B cell (primary cell): ENCODE measurements around the gene PSMD8. TPM values are rescaled to one million over a fixed set of nuclear protein-coding genes. Genes with fewer than 3 reads are reported as not detected.

Experiments used
- ATAC-seq: fragments of 200-7000 bp; cut with Tn5 transposase; one replicate; pipeline ENCODE4 v1.10.0; 2021; ENCODE audit warnings: low read depth, mild to moderate bottlenecking, moderate number of reproducible peaks, moderate library complexity
- CTCF ChIA-PET: fragments of 350-600 bp; sonication (Branson Sonifier 250); formaldehyde crosslinking; loops from one replicate; lab custom pipeline; 2021; ENCODE audit warnings: antibody characterized with exemption, inconsistent platforms; lab: Charles Lee
- POLR2A ChIA-PET: fragments of 350-600 bp; sonication (Branson Sonifier 250); formaldehyde crosslinking; loops from one replicate; lab custom pipeline; 2021; ENCODE audit warnings: antibody characterized with exemption; lab: Charles Lee
- DNase-seq: peaks from one replicate; pipeline ENCODE4 v3.0.0; 2013
- H2AFZ ChIP-seq: 2 replicates; pipeline ENCODE4 v1.6.1; 2012; ENCODE audit warnings: mild to moderate bottlenecking, low read depth, low read length; ENCODE audit not compliant: insufficient read depth, poor library complexity, severe bottlenecking
- H3K27ac ChIP-seq, 2 donors: 1 replicate in 1 of 2; 2 replicates in 1 of 2; pipeline ENCODE4 v1.5.1; 2012 to 2013; ENCODE audit warnings: low read length in 2 of 2, mild to moderate bottlenecking in 2 of 2, moderate library complexity in 1 of 2
- H3K27me3 ChIP-seq, 4 experiments: fragments of 200-600 bp in 1 of 4; sonication (generic) in 1 of 4; replicated peaks in 1 of 4; 1 replicate in 2 of 4; 2 replicates in 2 of 4; pipeline versions ENCODE4 v1.6.1 to v1.7.0; 2013 to 2016; ENCODE audit warnings: low read length in 3 of 4, mild to moderate bottlenecking in 2 of 4, mixed read lengths in 1 of 4, moderate library complexity in 1 of 4; ENCODE audit not compliant: insufficient read depth in 4 of 4, control insufficient read depth in 3 of 4; ENCODE audit errors: control extremely low read depth in 1 of 4
- H3K36me3 ChIP-seq, 2 experiments: replicated peaks in 1 of 2; 1 replicate in 1 of 2; 2 replicates in 1 of 2; pipeline versions ENCODE4 v1.6.1 to v1.7.1; 2013; ENCODE audit warnings: low read length in 1 of 2; ENCODE audit not compliant: insufficient read depth in 2 of 2, control insufficient read depth in 1 of 2; ENCODE audit errors: control extremely low read depth in 1 of 2, extremely low read depth in 1 of 2
- H3K4me1 ChIP-seq, 2 donors: fragments of 200-600 bp in 1 of 2; sonication (generic) in 1 of 2; 1 replicate in 1 of 2; 2 replicates in 1 of 2; pipeline versions ENCODE4 v1.5.1 to v1.6.1; 2013 to 2017; ENCODE audit warnings: low read length in 2 of 2; ENCODE audit not compliant: control insufficient read depth in 2 of 2, insufficient read depth in 2 of 2
- H3K4me2 ChIP-seq: replicated peaks from 2 replicates; pipeline ENCODE3; 2012; ENCODE audit warnings: mild to moderate bottlenecking, low read depth, low read length; ENCODE audit not compliant: poor library complexity, severe bottlenecking
- H3K4me3 ChIP-seq, 5 experiments: fragments of 200-600 bp in 1 of 5; sonication (generic) in 1 of 5; 1 replicate in 3 of 5; 2 replicates in 2 of 5; pipeline versions ENCODE4 v1.5.1 to v1.7.0; 2011 to 2016; ENCODE audit warnings: low read length in 4 of 5, mild to moderate bottlenecking in 4 of 5, low read depth in 2 of 5, control low read depth in 1 of 5, moderate library complexity in 1 of 5; ENCODE audit not compliant: insufficient read depth in 1 of 5; ENCODE audit errors: control extremely low read depth in 1 of 5, extremely low read depth in 1 of 5
- H3K79me2 ChIP-seq: fragments of 200-600 bp; sonication (generic); one replicate; pipeline ENCODE4 v1.6.0; 2016; ENCODE audit warnings: low read length; ENCODE audit not compliant: control insufficient read depth, insufficient read depth
- H3K9ac ChIP-seq: fragments of 200-600 bp; sonication (generic); 2 replicates; pipeline ENCODE4 v1.6.1; 2017; ENCODE audit warnings: mild to moderate bottlenecking, low read length, moderate library complexity
- H3K9me3 ChIP-seq, 3 donors: one replicate each; pipeline versions ENCODE4 v1.6.1 to v1.7.1; 2013; ENCODE audit warnings: low read length in 2 of 3; ENCODE audit not compliant: control insufficient read depth in 2 of 3, insufficient read depth in 1 of 3; ENCODE audit errors: control extremely low read depth in 1 of 3
- H4K20me1 ChIP-seq: 2 replicates; pipeline ENCODE4 v1.6.0; 2012; ENCODE audit warnings: mild to moderate bottlenecking, low read length; ENCODE audit not compliant: insufficient read depth, control insufficient read depth, poor library complexity, severe bottlenecking
- H3K27ac Mint-ChIP-seq: one replicate; pipeline ENCODE4 v1.8.0; 2021; ENCODE audit warnings: mixed read lengths
- H3K27me3 Mint-ChIP-seq: one replicate; pipeline ENCODE4 v1.8.0; 2021; ENCODE audit warnings: mixed read lengths
- H3K4me1 Mint-ChIP-seq: one replicate; pipeline ENCODE4 v1.8.0; 2021; ENCODE audit warnings: mixed read lengths
- H3K4me3 Mint-ChIP-seq: one replicate; pipeline ENCODE4 v1.8.0; 2021; ENCODE audit warnings: mixed read lengths
- H3K9me3 Mint-ChIP-seq: one replicate; pipeline ENCODE4 v1.8.0; 2022; ENCODE audit warnings: mixed read lengths; ENCODE audit not compliant: insufficient read depth
- EZH2 ChIP-seq: IDR thresholded peaks from 2 replicates; pipeline ENCODE4 v1.6.1; 2012; ENCODE audit warnings: borderline replicate concordance, low read depth, mild to moderate bottlenecking, moderate library complexity, low read length; ENCODE audit not compliant: insufficient read depth, poor library complexity, severe bottlenecking
- WGBS: methylation state at CpG from one replicate; pipeline ENCODE4 v1.1.5; 2013; ENCODE audit warnings: missing lambda C conversion rate; ENCODE audit not compliant: insufficient coverage; 5-methylcytosine and 5-hydroxymethylcytosine counted together
- intact Hi-C: fragments of 100-400 bp; cut with micrococcal nuclease; formaldehyde crosslinking; loops from one replicate; pipeline ENCODE4 v1.10.0; 2022
- polyA plus RNA-seq: library from polyadenylated mRNA; depleted of rRNA; stranded (reverse); fragments of >200 nt; gene quantifications from 2 replicates; pipeline ENCODE4 v1.2.3, GENCODE V29; 2012
- total RNA-seq, 2 donors: library from RNA; stranded (reverse); fragments of 120-200 nt in 1 of 2; gene quantifications; 1 replicate in 1 of 2; 2 replicates in 1 of 2; pipeline versions ENCODE4 v1.2.3 to v1.2.4, GENCODE V29; 2013 to 2022
- TF ChIP-seq, protein P1 (sequence below): fragments of 200-600 bp; IDR thresholded peaks from one replicate; pipeline ENCODE4 v1.8.0; 2022; ENCODE audit warnings: antibody characterized with exemption, mild to moderate bottlenecking

The PSMD8 gene
- total and polyA plus RNA-seq, 2 donors (not counting 1 experiment from before 2014, with no cell fraction given): 88.1 to 122 TPM

DNA sequence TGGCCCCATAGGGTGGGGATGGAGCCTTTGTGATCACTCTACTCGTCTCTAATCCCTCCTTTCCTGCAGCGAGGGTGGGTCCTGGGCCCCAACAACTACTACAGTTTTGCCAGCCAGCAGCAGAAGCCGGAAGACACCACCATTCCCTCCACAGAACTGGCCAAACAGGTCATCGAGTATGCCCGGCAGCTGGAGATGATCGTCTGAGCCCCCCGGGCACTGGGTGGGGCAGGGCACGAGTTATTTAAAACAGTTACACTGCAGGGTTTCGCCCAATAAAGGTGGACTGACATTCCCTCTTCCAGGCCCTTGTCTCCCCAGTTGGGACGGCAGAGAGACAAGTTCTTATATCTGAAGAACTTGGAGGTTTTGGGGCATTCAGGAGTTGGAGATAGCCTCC is 8.8 kb downstream of the PSMD8 start:
- Histone ChIP-seq H2AFZ (no peak overlapping the region), H3K9me3 (peaks cover 0 to 28% (median 0%) of the 10 kb centered on the region in 3 donors), H3K4me1 (peaks cover 25% of the 10 kb centered on the region in 2 donors), H3K79me2 (peaks cover 16% of the 10 kb centered on the region), H3K27ac (no peak overlapping the region), H3K9ac (no peak overlapping the region), H3K4me3 (no peak overlapping the region), H3K36me3 (peaks cover 0 to 58% of the 10 kb centered on the region in 2 experiments), H3K4me2 (no peak overlapping the region), H4K20me1 (peaks cover 89% of the 10 kb centered on the region), H3K27me3 (peaks cover 0 to 36% (median 14%) of the 10 kb centered on the region in 4 experiments)
- no peak overlapping the region for H3K4me3 Mint-ChIP-seq
- H3K27me3 Mint-ChIP-seq: peaks cover 13% of the 10 kb centered on the region
- ATAC-seq: no peak
- POLR2A ChIA-PET: no interaction called here
- no peaks in the 10 kb centered on the region for H3K9me3 Mint-ChIP-seq
- intact Hi-C loops: no loop called here
- no peak for DNase-seq
- H3K27ac Mint-ChIP-seq: no peak overlapping the region
- peaks cover 20% of the 10 kb centered on the region for H3K4me1 Mint-ChIP-seq
- WGBS: 100% methylated on average over 10 of the region's 10 CpGs
- TF ChIP-seq EZH2: no peak
- TF ChIP-seq, protein P1, sequence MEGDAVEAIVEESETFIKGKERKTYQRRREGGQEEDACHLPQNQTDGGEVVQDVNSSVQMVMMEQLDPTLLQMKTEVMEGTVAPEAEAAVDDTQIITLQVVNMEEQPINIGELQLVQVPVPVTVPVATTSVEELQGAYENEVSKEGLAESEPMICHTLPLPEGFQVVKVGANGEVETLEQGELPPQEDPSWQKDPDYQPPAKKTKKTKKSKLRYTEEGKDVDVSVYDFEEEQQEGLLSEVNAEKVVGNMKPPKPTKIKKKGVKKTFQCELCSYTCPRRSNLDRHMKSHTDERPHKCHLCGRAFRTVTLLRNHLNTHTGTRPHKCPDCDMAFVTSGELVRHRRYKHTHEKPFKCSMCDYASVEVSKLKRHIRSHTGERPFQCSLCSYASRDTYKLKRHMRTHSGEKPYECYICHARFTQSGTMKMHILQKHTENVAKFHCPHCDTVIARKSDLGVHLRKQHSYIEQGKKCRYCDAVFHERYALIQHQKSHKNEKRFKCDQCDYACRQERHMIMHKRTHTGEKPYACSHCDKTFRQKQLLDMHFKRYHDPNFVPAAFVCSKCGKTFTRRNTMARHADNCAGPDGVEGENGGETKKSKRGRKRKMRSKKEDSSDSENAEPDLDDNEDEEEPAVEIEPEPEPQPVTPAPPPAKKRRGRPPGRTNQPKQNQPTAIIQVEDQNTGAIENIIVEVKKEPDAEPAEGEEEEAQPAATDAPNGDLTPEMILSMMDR: no peak
- CTCF ChIA-PET: interaction anchor here (0.9 kb wide), 1 partner anchor 235 kb away, joined by 3 read pairs; the partner anchor contains the start of gene MAP4K1

DNA sequence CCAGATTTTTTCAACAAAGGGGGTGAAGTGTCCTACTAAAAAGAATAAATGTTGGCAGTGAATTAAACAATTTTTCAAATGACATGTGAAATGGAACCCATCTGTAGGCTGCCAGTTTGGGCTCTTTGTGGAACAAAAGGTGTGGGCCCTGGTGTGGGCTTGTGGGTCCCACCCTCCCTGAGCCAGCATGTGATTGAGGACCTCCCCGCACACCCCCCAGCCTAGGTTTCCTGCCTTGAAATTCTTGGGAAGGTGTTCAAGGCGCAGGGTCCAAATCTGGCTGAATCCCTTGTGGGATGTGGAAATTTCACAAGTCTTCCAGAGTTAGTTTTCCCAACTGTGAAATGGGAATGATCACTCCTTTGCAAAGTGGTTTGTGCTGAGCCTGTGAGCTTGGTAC is 9.4 kb downstream of the PSMD8 start:
- H3K9me3 ChIP-seq: peaks cover 0 to 30% (median 0%) of the 10 kb centered on the region in 3 donors
- no peak overlapping the region for H3K27ac Mint-ChIP-seq
- H3K4me1 ChIP-seq: peaks cover 29% of the 10 kb centered on the region in 2 donors
- H3K9ac ChIP-seq: no peak overlapping the region
- no peaks in the 10 kb centered on the region for H3K9me3 Mint-ChIP-seq
- no peak for DNase-seq
- peaks cover 22% of the 10 kb centered on the region for H3K4me1 Mint-ChIP-seq
- H3K4me3 Mint-ChIP-seq: no peak overlapping the region
- no peak overlapping the region for H3K4me2 ChIP-seq
- intact Hi-C loops: no loop called here
- H3K36me3 ChIP-seq: peaks cover 0 to 58% of the 10 kb centered on the region in 2 experiments
- ChIA-PET POLR2A (interaction anchor here (0.7 kb wide), 1 partner anchor 477 kb away, joined by 3 read pairs; the partner anchor contains the start of gene WDR87), CTCF (interaction anchor here (0.9 kb wide), 1 partner anchor 234 kb away, joined by 3 read pairs; the partner anchor contains the start of gene MAP4K1)
- no peak overlapping the region for H3K4me3 ChIP-seq
- peaks cover 83% of the 10 kb centered on the region for H4K20me1 ChIP-seq
- peaks cover 13% of the 10 kb centered on the region for H3K79me2 ChIP-seq
- TF ChIP-seq, protein P1: no peak
- no peak for TF ChIP-seq EZH2
- 100% methylated on average over 1 of the region's 2 CpGs for WGBS
- no peak overlapping the region for H2AFZ ChIP-seq
- H3K27ac ChIP-seq: no peak overlapping the region
- H3K27me3 Mint-ChIP-seq: peaks cover 14% of the 10 kb centered on the region
- ATAC-seq: no peak
- H3K27me3 ChIP-seq: peaks cover 0 to 39% (median 15%) of the 10 kb centered on the region in 4 experiments
